Gastrocnemius medialis (tissue), 4 donors: ENCODE measurements around the gene AMZ1. TPM values are rescaled to one million over a fixed set of nuclear protein-coding genes. Genes with fewer than 3 reads are reported as not detected.
A peak's percentile ranks its signal among the peaks of the same experiment; 100 is the strongest.

Experiments
- ATAC-seq, 2 donors: fragments of 150-250 bp; one replicate each; pipeline ENCODE4 v1.9.1; 2016
- DNase-seq, 2 donors: peaks; one replicate each; pipeline ENCODE4 v3.0.0-alpha.2; 2019
- H3K27ac ChIP-seq, 4 donors: fragments of 200-600 bp; sonication (generic); 1 replicate in 1 of 4; 2 replicates in 3 of 4; pipeline ENCODE4 v1.5.1; 2016 to 2018; ENCODE audit warnings: mild to moderate bottlenecking in 2 of 4, moderate library complexity in 1 of 4
- H3K27me3 ChIP-seq, 3 donors: fragments of 200-600 bp; sonication (generic) in 2 of 3; 1 replicate in 1 of 3; 2 replicates in 2 of 3; pipeline versions ENCODE4 v1.5.1 to v1.6.0; 2016 to 2019; ENCODE audit warnings: mild to moderate bottlenecking in 1 of 3, moderate library complexity in 1 of 3
- H3K36me3 ChIP-seq, 2 donors: fragments of 200-600 bp; sonication (generic) in 1 of 2; one replicate each; pipeline ENCODE4 v1.5.1; 2017 to 2018
- H3K4me1 ChIP-seq, 2 donors: fragments of 200-600 bp; sonication (generic) in 1 of 2; one replicate each; pipeline ENCODE4 v1.5.1; 2016 to 2017; ENCODE audit warnings: mild to moderate bottlenecking in 2 of 2
- H3K4me3 ChIP-seq, 4 donors: fragments of 200-600 bp; sonication (generic) in 3 of 4; 1 replicate in 1 of 4; 2 replicates in 3 of 4; pipeline ENCODE4 v1.5.1; 2016 to 2019; ENCODE audit warnings: mild to moderate bottlenecking in 2 of 4
- H3K9me3 ChIP-seq, 3 donors: fragments of 200-600 bp; sonication (generic) in 2 of 3; 1 replicate in 1 of 3; 2 replicates in 2 of 3; pipeline ENCODE4 v1.5.1; 2016 to 2019
- CTCF ChIP-seq, 5 experiments: fragments of 450-650 bp in 3 of 5; fragments of 200-600 bp in 2 of 5; sonication (generic) in 2 of 5; IDR thresholded peaks in 4 of 5; conservative IDR thresholded peaks in 1 of 5; 1 replicate in 4 of 5; 2 replicates in 1 of 5; pipeline ENCODE4 v1.5.1; 2016 to 2019; ENCODE audit warnings: antibody characterized with exemption in 5 of 5, mild to moderate bottlenecking in 3 of 5, moderate library complexity in 3 of 5
- POLR2A ChIP-seq, 2 donors: fragments of 450-650 bp; IDR thresholded peaks; one replicate each; pipeline ENCODE4 v1.6.1; 2017; ENCODE audit warnings: antibody characterized with exemption in 2 of 2, mild to moderate bottlenecking in 2 of 2, moderate library complexity in 2 of 2
- in situ Hi-C, 4 donors: fragments of 200-750 bp; cut with MboI; loops; one replicate each; pipeline versions ENCODE4 v1.15.0 to v1.8.0; 2017; ENCODE audit warnings: low sequenced_read_pairs in 4 of 4
- intact Hi-C: fragments of 100-400 bp; cut with DNase I; formaldehyde crosslinking; loops from one replicate; pipeline ENCODE4 v1.15.1; 2023; ENCODE audit warnings: low total_unique reads
- total RNA-seq, 4 donors: library from RNA; depleted of rRNA; stranded (reverse); fragments of >200 nt; gene quantifications; one replicate each; pipeline versions ENCODE4 v1.1.0 to v1.2.3, GENCODE V29; 2016

AMZ1 gene
- total RNA-seq, 4 donors from 2014 or later, result not detected

GRCh38 chr7:2763597-2763996 is 75.6 kb downstream of the AMZ1 start:
- Histone ChIP-seq H3K27ac (peak overlapping the region; percentile 68 to 78 (median 74)), H3K36me3 (no peaks in the 10 kb centered on the region), H3K4me1 (peaks cover 30 to 39% of the 10 kb centered on the region in 2 donors), H3K9me3 (no peaks in the 10 kb centered on the region), H3K27me3 (no peaks in the 10 kb centered on the region), H3K4me3 (no peak overlapping the region)
- intact Hi-C loops (loop anchor here (5.0 kb wide), 2 partner anchors 34 to 1974 kb away; no protein-coding TSS in a partner anchor), in situ Hi-C loops (no loop called here)
- TF ChIP-seq POLR2A (IDR thresholded peaks at IDR 0.05) (no peak), CTCF (IDR thresholded peaks at IDR 0.05 in 4 of 5, conservative IDR thresholded peaks at IDR 0.05 in 1 of 5) (no peak)
- DNase-seq, result no peak
- ATAC-seq, result no peak

- Histone ChIP-seq H3K36me3 (no peaks in the 10 kb centered on the region), H3K27me3 (no peaks in the 10 kb centered on the region), H3K4me1 (peaks cover 21 to 30% of the 10 kb centered on the region in 2 donors), H3K4me3 (no peak overlapping the region), H3K27ac (no peak overlapping the region), H3K9me3 (no peaks in the 10 kb centered on the region)
- TF ChIP-seq CTCF (IDR thresholded peaks at IDR 0.05 in 4 of 5, conservative IDR thresholded peaks at IDR 0.05 in 1 of 5), result no peak
- no peak for TF ChIP-seq POLR2A (IDR thresholded peaks at IDR 0.05)
- intact Hi-C loops (loop anchor here (5.0 kb wide), 2 partner anchors 33 to 1973 kb away; no protein-coding TSS in a partner anchor), in situ Hi-C loops (no loop called here)
- no peak for DNase-seq
- ATAC-seq, result no peak
Observed at GRCh38 chr7:2764621-2765020, 76.6 kb downstream of the AMZ1 start.

Other genes with a start within 250 kb of the AMZ1 start
- gene GRIFIN, start 211.8 kb upstream of the AMZ1 start, total RNA-seq, result not detected
- gene LFNG, start 168.4 kb upstream of the AMZ1 start, total RNA-seq, result 1 to 10 TPM; 1.0 to 5.9 (median 1.7) TPM
- gene BRAT1, start 132.7 kb upstream of the AMZ1 start, total RNA-seq, result 10 to 100 TPM; 15.3 to 36.4 (median 20.2) TPM
- gene IQCE, start 129.2 kb upstream of the AMZ1 start, total RNA-seq, result 10 to 100 TPM in 1 of 4 donors, 1 to 10 TPM in 3; 6.3 to 11.5 (median 8.8) TPM
- gene TTYH3, start 56.2 kb upstream of the AMZ1 start, total RNA-seq, result 10 to 100 TPM in 1 of 4 donors, 1 to 10 TPM in 3; 2.9 to 14.8 (median 5.2) TPM
- gene GNA12, start 156.1 kb downstream of the AMZ1 start, total RNA-seq, result 1 to 10 TPM; 7.6 to 8.4 (median 8.1) TPM